B cell (primary cell): ENCODE results near the gene TNFRSF1B.
A peak's percentile ranks its signal among the peaks of the same experiment; 100 is the strongest.

ENCODE experiments used
- EZH2 ChIP-seq: IDR thresholded peaks from 2 replicates; pipeline ENCODE4 v1.6.1; 2012; ENCODE audit warnings: borderline replicate concordance, low read depth, mild to moderate bottlenecking, moderate library complexity, low read length; ENCODE audit not compliant: insufficient read depth, poor library complexity, severe bottlenecking
- TF ChIP-seq, protein P1 (sequence below): fragments of 200-600 bp; IDR thresholded peaks from one replicate; pipeline ENCODE4 v1.8.0; 2022; ENCODE audit warnings: antibody characterized with exemption, mild to moderate bottlenecking

DNA sequence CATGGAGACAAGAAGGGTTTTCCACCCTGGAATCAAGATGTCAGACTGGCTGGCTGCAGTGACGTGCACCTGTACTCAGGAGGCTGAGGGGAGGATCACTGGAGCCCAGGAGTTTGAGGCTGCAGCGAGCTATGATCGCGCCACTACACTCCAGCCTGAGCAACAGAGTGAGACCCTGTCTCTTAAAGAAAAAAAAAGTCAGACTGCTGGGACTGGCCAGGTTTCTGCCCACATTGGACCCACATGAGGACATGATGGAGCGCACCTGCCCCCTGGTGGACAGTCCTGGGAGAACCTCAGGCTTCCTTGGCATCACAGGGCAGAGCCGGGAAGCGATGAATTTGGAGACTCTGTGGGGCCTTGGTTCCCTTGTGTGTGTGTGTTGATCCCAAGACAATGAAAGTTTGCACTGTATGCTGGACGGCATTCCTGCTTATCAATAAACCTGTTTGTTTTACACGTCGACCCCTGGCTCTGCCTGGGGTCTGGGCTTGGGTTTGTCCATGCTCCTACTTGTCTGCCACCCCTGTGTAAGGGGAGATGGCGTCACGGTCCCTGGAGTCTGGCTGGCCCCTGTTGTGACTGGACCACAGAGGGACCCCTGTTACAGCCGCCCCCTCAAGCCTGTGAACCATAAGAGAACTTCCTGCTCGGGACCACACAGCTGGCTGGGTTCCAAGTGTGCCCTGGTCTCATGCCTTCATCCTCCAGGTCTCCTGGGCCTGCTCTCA lies 42.1 kb downstream of the TNFRSF1B start:
- TF ChIP-seq, protein P1, sequence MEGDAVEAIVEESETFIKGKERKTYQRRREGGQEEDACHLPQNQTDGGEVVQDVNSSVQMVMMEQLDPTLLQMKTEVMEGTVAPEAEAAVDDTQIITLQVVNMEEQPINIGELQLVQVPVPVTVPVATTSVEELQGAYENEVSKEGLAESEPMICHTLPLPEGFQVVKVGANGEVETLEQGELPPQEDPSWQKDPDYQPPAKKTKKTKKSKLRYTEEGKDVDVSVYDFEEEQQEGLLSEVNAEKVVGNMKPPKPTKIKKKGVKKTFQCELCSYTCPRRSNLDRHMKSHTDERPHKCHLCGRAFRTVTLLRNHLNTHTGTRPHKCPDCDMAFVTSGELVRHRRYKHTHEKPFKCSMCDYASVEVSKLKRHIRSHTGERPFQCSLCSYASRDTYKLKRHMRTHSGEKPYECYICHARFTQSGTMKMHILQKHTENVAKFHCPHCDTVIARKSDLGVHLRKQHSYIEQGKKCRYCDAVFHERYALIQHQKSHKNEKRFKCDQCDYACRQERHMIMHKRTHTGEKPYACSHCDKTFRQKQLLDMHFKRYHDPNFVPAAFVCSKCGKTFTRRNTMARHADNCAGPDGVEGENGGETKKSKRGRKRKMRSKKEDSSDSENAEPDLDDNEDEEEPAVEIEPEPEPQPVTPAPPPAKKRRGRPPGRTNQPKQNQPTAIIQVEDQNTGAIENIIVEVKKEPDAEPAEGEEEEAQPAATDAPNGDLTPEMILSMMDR: peak; percentile 91
- TF ChIP-seq EZH2: no peak
